Heart right ventricle (tissue), 16 donors: ENCODE results near the gene OGDH. TPM values are rescaled to one million over a fixed set of nuclear protein-coding genes. Genes with fewer than 3 reads are reported as not detected.

Experiments
- ATAC-seq, 8 donors: fragments of 200-7000 bp; cut with Tn5 transposase; one replicate each; pipeline ENCODE4 v1.9.1; 2020; ENCODE audit warnings: mild to moderate bottlenecking in 8 of 8, moderate library complexity in 8 of 8, moderate number of reproducible peaks in 1 of 8
- DNase-seq, 2 donors: peaks; one replicate each; pipeline ENCODE4 v3.0.0-alpha.2; 2020
- H3K27ac ChIP-seq, 10 donors: fragments of 200-600 bp; sonication (generic) in 2 of 10; one replicate each; pipeline versions ENCODE4 v1.5.0 to v1.8.0; 2020 to 2022; ENCODE audit warnings: mild to moderate bottlenecking in 3 of 10
- H3K27me3 ChIP-seq, 7 donors: fragments of 200-600 bp; one replicate each; pipeline ENCODE4 v1.8.0; 2021 to 2022; ENCODE audit warnings: mild to moderate bottlenecking in 2 of 7
- H3K36me3 ChIP-seq, 9 donors: fragments of 200-600 bp; sonication (generic) in 1 of 9; one replicate each; pipeline versions ENCODE4 v1.5.0 to v1.8.0; 2020 to 2022; ENCODE audit warnings: mild to moderate bottlenecking in 2 of 9
- H3K4me1 ChIP-seq, 9 donors: fragments of 200-600 bp; sonication (generic) in 1 of 9; one replicate each; pipeline versions ENCODE4 v1.5.0 to v1.8.0; 2020 to 2022; ENCODE audit warnings: mild to moderate bottlenecking in 4 of 9
- H3K4me3 ChIP-seq, 10 donors: fragments of 200-600 bp; sonication (generic) in 2 of 10; one replicate each; pipeline versions ENCODE4 v1.5.0 to v1.8.0; 2020 to 2022; ENCODE audit warnings: mild to moderate bottlenecking in 7 of 10, moderate library complexity in 2 of 10
- H3K9me3 ChIP-seq, 11 donors: fragments of 200-600 bp in 10 of 11; sonication (generic) in 2 of 11; one replicate each; pipeline versions ENCODE4 v1.5.0 to v1.8.0; 2013 to 2022; ENCODE audit warnings: mild to moderate bottlenecking in 2 of 11, control low read depth in 1 of 11, moderate library complexity in 1 of 11
- CTCF ChIP-seq, 9 donors: fragments of 200-600 bp; sonication (generic) in 2 of 9; IDR thresholded peaks; one replicate each; pipeline versions ENCODE4 v1.5.0 to v1.8.0; 2021 to 2022; ENCODE audit warnings: antibody characterized with exemption in 9 of 9, mild to moderate bottlenecking in 5 of 9, moderate library complexity in 1 of 9
- WGBS, 2 donors: extraction: QIAGEN DNeasy Blood & Tissue Kit; methylation state at CpG; one replicate each; pipeline ENCODE4 v1.1.7; 2013; ENCODE audit warnings: inconsistent platforms in 1 of 2; 5-methylcytosine and 5-hydroxymethylcytosine counted together
- intact Hi-C, 10 donors: fragments of 100-400 bp; cut with DNase I; formaldehyde crosslinking; loops; one replicate each; pipeline versions ENCODE4 v1.11.1 to v1.14.2; 2022
- polyA plus RNA-seq, 2 donors: library from polyadenylated mRNA; stranded (reverse); fragments of 200-250 nt; gene quantifications; one replicate each; pipeline ENCODE4 v1.2.3, GENCODE V29; 2013
- total RNA-seq, 10 donors: library from RNA; stranded (reverse); fragmentation: NEBNext Ultra II Directional in 3 of 10; extraction: Animal tissue kit (Norgen Biotek cat#: 25700) in 3 of 10; gene quantifications; one replicate each; pipeline versions ENCODE4 v1.2.1 to v1.2.4, GENCODE V29; 2021 to 2023
- donor health status: Arrhythmogenic right ventricular cardiomyopathy.
- donor health status: ischemic (EF 13 %, LVEDD 7.1; RV severe dilation, severe dysfunction).
- donor health status: healthy with polysubstance abuse.
- donor health status: DM: no; HTN: yes; CAD: no.
- donor health status: DM: no; HTN: no; CAD: no.
- donor health status: ischemic (EF 25% LVEDD 6.9; RV normal size, moderate dysfunction).
- donor health status: ischemic (EF 25% LVEDD 5.7; RV mildly dilated, moderate dysfunction).
- donor health status: healthy.
- donor health status: DM: yes; HTN: yes; CAD: no.
- donor health status: Ischemic cardiomyopathy.
- donor health status: ischemic (EF 35%, LVEDD 5.7; RV mildly dilated, moderate dysfunction).
- donor health status: nonischemic (EF 11% LVEDD 7.7; RV severe dilation, severe dysfunction).
- donor health status: DM: yes; HTN: yes; CAD: no.
- donor health status: PGD.
- donor health status: ischemic (EF 29% LVEDD 5.4; RV normal size, mild dysfunction).
- donor health status: nonischemic (EF 23%, LVEDD 6.1; RV moderate dilation, normal function).

Gene OGDH
- total and polyA plus RNA-seq, 12 donors = 202 to 724 (median 672) TPM

DNA sequence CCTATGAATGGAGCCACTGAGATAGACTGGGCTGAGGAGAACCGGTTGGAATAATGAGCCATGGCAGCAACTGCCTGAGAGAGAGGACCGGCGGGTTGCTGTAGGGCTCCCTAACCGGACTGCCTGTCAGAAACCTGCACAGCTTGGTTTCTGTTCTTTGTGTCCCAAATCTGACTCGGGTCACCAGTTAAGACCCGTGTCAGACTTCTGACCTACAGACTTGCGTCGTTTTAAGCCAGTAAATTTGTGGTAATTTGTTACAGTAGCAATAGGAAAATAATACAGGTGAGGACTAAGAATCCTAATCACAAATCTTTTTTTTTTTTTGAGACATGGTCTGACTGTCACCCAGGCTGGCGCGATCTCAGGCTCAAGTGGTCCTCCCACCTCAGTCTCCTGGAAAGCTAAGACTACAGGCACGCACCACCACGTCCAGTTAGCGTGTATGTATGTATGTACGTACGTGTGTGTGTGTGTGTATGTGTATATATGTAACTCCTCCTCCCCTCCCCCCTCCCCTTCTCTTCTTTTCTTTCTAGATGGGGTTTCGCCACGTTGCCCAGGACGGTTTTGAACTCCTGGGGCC, 32.0 kb upstream of the OGDH start:
- Histone ChIP-seq H3K27ac (peak overlapping the region; percentile 33 to 93 (median 90)), H3K4me1 (peaks cover 3 to 32% (median 26%) of the 10 kb centered on the region in 9 donors), H3K4me3 (peak overlapping the region; percentile 47 to 93 (median 75)), H3K9me3 (no peaks in the 10 kb centered on the region), H3K27me3 (no peaks in the 10 kb centered on the region), H3K36me3 (peaks cover 0 to 77% (median 52%) of the 10 kb centered on the region in 9 donors)
- intact Hi-C loops = loop anchor here in 1 of 10 donors (5.0 kb wide), 1 partner anchor 87 kb away; no protein-coding TSS in a partner anchor
- ATAC-seq (no peak), DNase-seq (no peak)
- no peak for TF ChIP-seq CTCF (IDR thresholded peaks at IDR 0.05)
- 30 to 31% methylated on average over 18 of the region's 18 CpGs for WGBS, 2 donors

- no peaks in the 10 kb centered on the region for H3K27me3 ChIP-seq
- no peak for ATAC-seq
- H3K27ac ChIP-seq = no peak overlapping the region
- intact Hi-C loops = no loop called here
- peaks cover 3 to 35% (median 27%) of the 10 kb centered on the region in 9 donors for H3K4me1 ChIP-seq
- no peak for DNase-seq
- no peak for TF ChIP-seq CTCF (IDR thresholded peaks at IDR 0.05)
- H3K9me3 ChIP-seq = no peaks in the 10 kb centered on the region
- peaks cover 0 to 77% (median 52%) of the 10 kb centered on the region in 9 donors for H3K36me3 ChIP-seq
- peak overlapping the region in 3 of 10 donors; percentile 70 to 89 (median 74) for H3K4me3 ChIP-seq
These were observed 31.4 kb upstream of the OGDH start for GRCh38 chr7:44575054-44575453.

DNA sequence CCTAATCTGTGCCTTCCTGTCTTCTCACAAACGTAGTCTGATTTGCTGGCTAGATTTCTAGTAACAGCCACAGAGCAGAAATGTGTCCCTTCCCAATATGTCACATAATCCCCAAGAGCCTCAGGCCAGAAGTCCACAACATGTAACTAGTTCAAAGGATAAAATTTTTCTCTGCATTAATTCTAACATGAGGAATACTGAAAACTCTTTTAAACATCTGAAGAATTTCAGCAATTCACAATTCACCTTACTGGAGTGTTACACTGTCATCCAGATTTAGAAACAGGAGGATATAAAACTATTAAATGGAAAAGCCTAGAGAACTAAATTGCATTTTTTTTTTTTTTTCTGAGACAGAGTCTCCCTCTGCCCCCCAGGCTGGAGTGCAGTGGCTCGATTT, 30.2 kb upstream of the OGDH start:
- no peak for TF ChIP-seq CTCF (IDR thresholded peaks at IDR 0.05)
- DNase-seq (no peak), ATAC-seq (no peak)
- Histone ChIP-seq H3K27me3 (no peaks in the 10 kb centered on the region), H3K4me1 (peaks cover 8 to 47% (median 38%) of the 10 kb centered on the region in 9 donors), H3K36me3 (peaks cover 0 to 75% (median 45%) of the 10 kb centered on the region in 9 donors), H3K4me3 (no peak overlapping the region), H3K27ac (no peak overlapping the region), H3K9me3 (no peaks in the 10 kb centered on the region)
- intact Hi-C loops = no loop called here
- WGBS, 2 donors = 70 to 76% methylated on average over 2 of the region's 2 CpGs

DNA sequence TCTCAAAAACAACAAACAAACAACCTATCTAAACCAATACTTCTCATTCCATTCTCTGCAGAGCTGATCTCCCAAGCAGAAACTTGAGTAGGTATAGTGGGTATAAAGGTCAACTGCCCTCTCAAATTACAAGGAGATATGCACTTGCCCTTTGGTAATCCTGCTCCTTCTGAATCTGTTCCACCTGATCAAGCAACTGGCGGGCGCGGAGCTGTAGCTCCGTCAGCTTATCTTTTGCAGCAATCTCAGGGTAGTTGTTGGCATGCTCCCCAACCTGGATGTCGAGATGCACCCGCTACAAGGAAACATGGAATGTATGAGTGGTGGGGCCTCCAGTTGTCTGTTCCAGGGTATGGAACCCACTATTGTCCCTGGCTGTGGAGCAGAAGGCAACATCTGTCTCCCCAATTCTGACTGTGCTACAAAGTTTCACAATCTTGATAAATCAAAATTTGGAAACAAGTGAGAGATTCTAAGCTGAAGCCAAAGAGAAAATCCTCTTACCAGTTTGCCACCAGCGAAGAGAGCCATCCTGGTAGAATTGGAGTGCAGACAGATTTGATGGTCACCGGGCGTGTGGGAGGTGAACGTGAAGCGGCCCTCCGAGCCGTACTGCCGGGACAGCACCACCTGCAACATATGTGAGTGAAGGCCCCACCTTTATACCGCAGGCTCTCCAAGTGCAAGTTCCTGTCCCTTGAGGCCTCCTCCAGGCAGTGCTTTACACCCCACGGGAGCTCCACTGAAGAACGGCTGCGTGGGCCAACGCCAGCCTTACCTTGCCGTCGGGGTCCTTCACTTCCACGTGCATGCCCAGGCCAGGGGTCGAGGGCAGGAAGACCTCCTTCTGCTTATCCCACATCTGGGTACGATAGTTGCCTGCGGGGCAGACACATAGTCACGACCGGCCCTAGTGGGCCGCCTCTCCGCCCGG, 25.2 kb upstream of the OGDH start:
- Histone ChIP-seq H3K4me1 (peaks cover 5 to 34% (median 24%) of the 10 kb centered on the region in 9 donors), H3K27me3 (no peaks in the 10 kb centered on the region), H3K4me3 (peak overlapping the region; percentile 72 to 99 (median 89)), H3K9me3 (no peaks in the 10 kb centered on the region), H3K27ac (peak overlapping the region in 9 of 10 donors; percentile 90 to 99 (median 97)), H3K36me3 (peaks cover 0 to 50% (median 30%) of the 10 kb centered on the region in 9 donors)
- TF ChIP-seq CTCF (IDR thresholded peaks at IDR 0.05) = no peak
- ATAC-seq (peak in 6 of 8 donors; percentile 1 to 46 (median 1)), DNase-seq (peak; percentile 26)
- intact Hi-C loops = loop anchor here in 6 of 10 donors (5.0 to 10.0 kb wide), 6 partner anchors 174 to 554 kb away; partner anchors contain the start of gene H2AZ2 (in 2 of the 6)
- WGBS, 2 donors = 18 to 19% methylated on average over 30 of the region's 30 CpGs
